HG03066 (cell line): Measurements from ENCODE around the gene CDH23.

ENCODE experiments used
- ATAC-seq: cut with Tn5 transposase; IDR thresholded peaks from one replicate; pipeline ENCODE4 v1.9.1; 2021; ENCODE audit warnings: low read depth; ENCODE audit not compliant: unreplicated experiment

The CDH23 gene

GRCh38 chr10:71777213-71777985, 380.7 kb downstream of the CDH23 start:
- no peak for ATAC-seq

- ATAC-seq = no peak
Measured at GRCh38 chr10:71778071-71778825, 381.5 kb downstream of the CDH23 start.

GRCh38 chr10:71779641-71780040, 382.9 kb downstream of the CDH23 start:
- ATAC-seq = no peak

- ATAC-seq = no peak
Measured at GRCh38 chr10:71780156-71780555, 383.4 kb downstream of the CDH23 start.

GRCh38 chr10:71780719-71781118, 384.0 kb downstream of the CDH23 start:
- no peak for ATAC-seq

GRCh38 chr10:71782221-71782916, 385.6 kb downstream of the CDH23 start:
- no peak for ATAC-seq

- ATAC-seq = no peak
Measured at GRCh38 chr10:71782917-71783490, 386.3 kb downstream of the CDH23 start.

- ATAC-seq = no peak
Measured at GRCh38 chr10:71783917-71784678, 387.4 kb downstream of the CDH23 start.

GRCh38 chr10:71784679-71785272, 388.1 kb downstream of the CDH23 start:
- no peak for ATAC-seq

- ATAC-seq = no peak
Measured at GRCh38 chr10:71788954-71789353, 392.2 kb downstream of the CDH23 start.

- ATAC-seq = no peak
Measured at GRCh38 chr10:71789871-71790270, 393.2 kb downstream of the CDH23 start.

- no peak for ATAC-seq
Measured at GRCh38 chr10:71790749-71791440, 394.2 kb downstream of the CDH23 start.

- ATAC-seq = no peak
Measured at GRCh38 chr10:71795248-71795647, 398.5 kb downstream of the CDH23 start.

- no peak for ATAC-seq
Measured at GRCh38 chr10:71796749-71797405, 400.2 kb downstream of the CDH23 start.

- ATAC-seq = no peak
Measured at GRCh38 chr10:71797533-71798307, 401.0 kb downstream of the CDH23 start.

GRCh38 chr10:71798308-71798624, 401.5 kb downstream of the CDH23 start:
- no peak for ATAC-seq

- no peak for ATAC-seq
Measured at GRCh38 chr10:71799112-71799511, 402.4 kb downstream of the CDH23 start.
